Measurements from ENCODE around the gene COL9A3.
A peak's percentile ranks its signal among the peaks of the same experiment; 100 is the strongest.
"Not testable (repeated sequence)": the region's sequence is repeated elsewhere in the genome, so short reads cannot be mapped to it uniquely, and the experiment has no call there.

The COL9A3 gene

GRCh38 chr20:62856931-62857619 lies 40.2 kb downstream of the COL9A3 start:
- DNase-seq (ENCODE audit: low spot score): no peak

GRCh38 chr20:62858058-62858830 lies 41.4 kb downstream of the COL9A3 start:
- DNase-seq (ENCODE audit: low spot score): no peak

DNA sequence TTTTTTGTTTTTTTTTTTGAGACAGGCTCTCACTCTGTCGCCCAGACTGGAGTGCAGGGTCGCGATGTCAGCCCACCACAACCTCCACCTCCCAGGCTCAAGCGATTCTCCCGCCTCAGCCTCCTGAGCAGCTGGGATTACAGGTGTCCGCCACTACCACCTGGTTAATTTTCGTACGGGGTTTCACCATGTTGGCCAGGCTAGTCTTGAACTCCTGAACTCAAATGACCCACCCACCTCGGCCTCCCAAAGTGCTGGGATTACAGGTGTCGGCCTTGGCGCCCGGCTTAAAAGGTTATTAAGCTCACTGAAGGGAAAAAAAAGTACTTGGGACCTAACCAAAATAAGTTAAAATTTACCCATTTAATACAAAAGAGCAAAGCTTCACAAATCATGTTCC lies 42.9 kb downstream of the COL9A3 start:
- DNase-seq (ENCODE audit: low spot score): no peak

DNA sequence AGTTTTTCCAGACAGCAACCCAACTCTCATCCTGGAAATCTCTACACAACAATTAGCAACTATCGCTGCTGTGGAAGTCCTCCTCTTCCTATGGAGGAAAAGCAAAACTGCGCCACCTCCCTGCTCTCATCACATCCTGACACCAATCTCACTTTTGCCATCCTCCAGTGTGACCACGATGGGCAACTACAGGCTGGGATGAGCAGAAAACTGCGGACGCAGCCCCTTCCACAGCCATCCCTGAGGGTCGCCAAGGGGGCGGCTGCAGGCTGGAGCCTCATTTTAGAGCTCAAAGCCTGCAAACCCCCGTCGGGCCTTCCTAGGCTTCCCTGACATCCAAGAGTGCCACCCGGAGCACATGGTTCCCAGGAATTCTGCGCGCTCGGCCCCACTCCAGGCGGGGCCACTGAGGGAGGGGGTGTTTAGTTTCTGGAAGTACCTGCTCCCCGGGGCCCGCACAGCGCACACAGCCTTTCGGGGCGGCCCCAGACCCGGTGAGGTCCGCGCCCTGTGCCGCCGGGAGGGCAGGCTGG lies 43.6 kb downstream of the COL9A3 start:
- DNase-seq (ENCODE audit: low spot score): peak; percentile 34

DNA sequence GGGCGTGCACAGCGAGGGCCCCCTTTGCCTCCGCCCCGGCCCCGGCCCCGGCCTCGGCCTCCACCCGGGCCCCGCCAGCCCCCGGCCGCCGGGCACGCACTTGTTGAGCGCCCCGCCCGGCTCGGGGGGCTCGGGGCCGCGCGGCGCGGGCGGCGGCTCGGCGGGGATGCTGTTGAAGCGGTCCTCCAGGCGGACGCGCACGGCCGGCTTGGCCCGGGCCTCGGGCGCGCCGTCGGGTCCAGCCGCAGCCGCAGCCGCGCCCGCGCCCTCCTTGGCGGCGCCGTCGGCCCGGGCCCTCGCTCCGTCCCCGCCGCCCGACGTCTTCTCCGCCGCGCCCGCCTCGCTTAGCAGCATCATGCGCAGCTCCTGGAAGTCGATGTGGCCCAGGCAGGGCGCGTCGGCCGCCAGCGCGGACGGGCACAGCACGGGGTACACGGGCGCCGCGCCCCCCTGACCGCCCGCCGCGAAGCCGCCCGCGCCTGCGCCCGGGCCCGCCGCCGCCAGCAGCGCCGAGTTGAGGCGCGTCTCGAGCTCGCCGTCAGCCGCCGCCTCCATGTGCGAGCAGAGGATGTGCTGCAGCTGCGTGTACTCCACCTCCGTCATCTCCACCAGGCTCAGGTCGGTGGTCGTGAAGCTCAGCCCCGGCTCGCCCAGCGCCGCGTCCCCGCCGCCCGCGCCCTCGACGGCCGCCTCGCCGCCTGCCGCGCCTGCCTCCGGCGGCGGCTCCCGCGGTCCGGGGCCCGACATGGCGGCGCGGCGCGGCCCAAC lies 44.3 kb downstream of the COL9A3 start:
- DNase-seq (ENCODE audit: low spot score): peak; percentile 16

GRCh38 chr20:62861726-62862336 lies 45.0 kb downstream of the COL9A3 start, which contains the start of gene TCFL5:
Gene TCFL5 (minus strand): TSS chr20:62861822. CDS start chr20:62861670, 152 bp downstream.
- DNase-seq (ENCODE audit: low spot score): peak; percentile 76

- DNase-seq (ENCODE audit: low spot score): no peak
Observed at GRCh38 chr20:62864207-62864606, 47.4 kb downstream of the COL9A3 start.

DNA sequence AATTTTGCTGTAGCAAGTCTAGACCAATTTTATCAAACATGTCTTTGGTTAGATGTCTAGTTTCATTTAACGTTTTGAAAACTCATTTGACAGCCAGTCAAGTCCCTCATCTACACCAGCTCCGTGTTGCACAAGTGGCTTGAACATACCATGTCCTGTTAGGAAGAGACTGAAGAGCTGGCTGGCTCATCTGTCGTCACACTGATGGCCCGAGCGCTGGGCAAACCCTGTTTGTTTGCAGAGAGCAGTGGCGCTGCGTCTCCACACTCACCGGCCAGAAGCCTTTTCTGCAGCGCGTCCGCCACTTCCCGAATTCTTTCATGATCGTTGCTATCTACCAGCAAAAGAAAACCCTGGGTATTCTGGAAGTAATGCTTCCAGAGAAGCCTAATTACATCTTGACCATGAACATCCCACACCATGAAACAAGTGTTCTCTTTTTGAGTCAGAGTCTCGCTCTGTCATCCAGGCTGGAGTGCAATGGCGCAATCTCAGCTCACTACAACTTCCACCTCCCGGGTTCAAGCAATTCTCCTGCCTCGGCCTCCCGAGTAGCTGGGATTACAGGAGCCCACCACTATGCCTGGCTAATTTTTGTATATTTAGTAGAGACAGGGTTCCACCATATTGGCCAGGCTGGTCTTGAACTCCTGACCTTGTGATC lies 55.5 kb downstream of the COL9A3 start:
- DNase-seq (ENCODE audit: low spot score): no peak

DNA sequence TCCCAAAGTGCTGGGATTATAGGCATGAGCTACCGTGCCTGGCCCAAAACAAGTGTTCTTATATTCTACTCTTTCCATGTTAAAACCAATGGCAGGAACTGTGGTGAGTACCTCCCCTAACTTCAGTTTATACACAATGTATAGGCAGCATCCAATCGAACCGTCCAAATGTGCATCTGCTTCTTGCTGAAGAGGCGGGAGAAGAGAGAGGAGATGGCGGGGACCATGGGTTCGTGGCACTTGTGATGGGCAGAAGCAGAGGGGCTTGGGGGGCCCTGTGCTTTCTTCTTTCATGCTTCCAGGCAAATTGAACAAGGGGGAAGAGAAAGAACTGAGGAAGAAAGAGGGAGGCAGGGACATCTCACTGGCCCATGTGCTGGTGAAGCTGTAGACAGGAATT lies 56.0 kb downstream of the COL9A3 start:
- DNase-seq (ENCODE audit: low spot score): no peak

- DNase-seq (ENCODE audit: low spot score): no peak
Observed at GRCh38 chr20:62873280-62873679, 56.4 kb downstream of the COL9A3 start.

DNA sequence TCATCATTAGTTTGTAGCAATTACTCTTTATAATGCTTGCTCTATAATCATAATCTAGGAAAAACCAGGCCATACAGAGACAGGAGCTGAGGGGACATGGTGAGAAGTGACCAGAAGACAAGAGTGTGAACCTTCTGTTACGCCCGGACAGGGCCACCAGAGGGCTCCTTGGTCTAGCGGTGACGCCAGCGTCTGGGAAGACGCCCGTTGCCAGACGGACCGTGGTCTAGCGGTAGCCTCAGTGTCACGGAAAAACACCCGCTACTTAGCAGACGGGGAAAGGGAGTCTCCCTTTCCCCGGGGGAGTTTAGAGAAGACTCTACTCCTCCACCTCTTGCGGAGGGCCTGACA lies 56.8 kb downstream of the COL9A3 start:
- DNase-seq (ENCODE audit: low spot score): not testable (repeated sequence)

DNA sequence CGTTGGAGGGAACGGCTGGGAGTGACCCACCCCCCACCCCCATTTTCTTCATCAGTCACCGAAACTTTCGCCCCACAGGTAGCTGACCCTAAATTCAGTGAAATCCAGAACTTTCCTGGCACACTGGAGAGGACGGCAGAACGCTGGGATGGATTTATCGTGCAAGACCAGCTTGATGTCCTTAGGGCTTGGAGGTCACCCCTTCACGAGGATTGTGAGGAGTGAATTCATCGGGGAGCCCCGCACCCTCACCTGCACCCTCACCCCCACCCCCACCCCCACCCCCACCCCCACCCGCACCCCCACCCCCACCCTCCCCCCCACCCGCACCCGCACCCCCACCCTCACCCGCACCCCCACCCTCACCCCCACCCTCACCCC lies 58.1 kb downstream of the COL9A3 start:
- no peak for DNase-seq (ENCODE audit: low spot score)

DNA sequence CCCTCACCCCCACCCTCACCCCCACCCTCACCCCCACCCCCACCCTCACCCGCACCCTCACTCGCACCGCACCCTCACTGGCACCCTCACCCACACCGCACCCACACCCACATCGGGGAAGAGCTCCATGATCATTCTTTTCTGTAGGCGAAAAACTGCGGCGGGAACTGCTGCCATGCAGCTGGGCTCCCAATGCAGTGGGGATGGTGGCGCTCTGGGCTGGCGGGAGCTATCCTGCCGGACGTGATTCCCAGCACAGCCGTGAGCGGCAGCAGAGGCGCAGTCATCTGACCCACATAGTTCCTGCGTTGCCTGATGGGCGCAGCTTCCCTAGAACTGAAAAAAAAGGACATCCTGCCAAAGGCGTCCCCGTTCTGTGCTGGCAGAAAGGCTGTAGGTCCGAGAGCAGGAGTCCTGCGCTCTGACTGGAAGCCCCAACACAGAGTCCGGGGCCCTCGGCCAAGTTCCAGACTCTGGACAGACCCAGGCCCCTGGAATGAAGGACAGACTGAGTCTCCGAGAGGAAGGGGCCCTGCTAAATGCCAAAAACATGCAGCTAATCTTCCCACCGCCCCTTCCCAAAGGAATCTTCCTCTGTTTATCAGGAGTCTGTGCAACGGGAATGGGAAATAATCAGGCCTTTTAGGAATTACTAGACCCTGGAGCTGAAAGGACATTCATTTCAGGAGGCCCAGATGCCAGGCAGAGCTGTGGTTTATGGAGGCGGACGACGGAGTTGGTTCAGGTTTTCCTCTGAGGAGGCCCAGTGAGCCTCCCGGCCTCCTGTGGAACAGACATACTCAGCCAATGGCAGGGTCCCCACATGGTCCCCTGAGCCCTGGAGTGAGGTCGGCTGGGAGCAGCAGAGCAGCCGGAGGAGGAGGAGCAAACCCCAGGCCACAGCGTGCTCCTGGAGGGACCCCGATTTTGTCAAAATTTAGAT lies 58.8 kb downstream of the COL9A3 start:
- peak; percentile 90 for DNase-seq (ENCODE audit: low spot score)

DNA sequence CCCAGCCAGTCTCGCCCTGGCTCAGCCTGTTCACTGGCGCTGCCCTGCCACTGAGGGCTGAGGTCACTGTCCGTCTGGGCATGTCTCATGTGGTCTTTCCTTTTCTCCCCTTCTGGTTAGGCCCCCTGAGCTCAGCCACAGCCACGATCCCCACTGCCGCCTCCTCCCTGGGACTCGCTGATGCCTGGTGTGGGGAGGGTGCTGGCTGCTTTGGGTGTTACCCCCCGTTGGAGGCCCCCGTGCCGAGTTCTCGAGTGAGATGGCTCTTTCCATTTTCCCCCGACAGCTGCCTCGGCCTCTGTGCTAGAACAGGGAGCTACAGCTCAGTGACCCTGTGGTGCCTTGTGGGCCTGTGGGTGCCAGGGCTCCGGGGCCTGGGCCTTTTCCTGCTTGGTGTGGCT lies 59.7 kb downstream of the COL9A3 start:
- DNase-seq (ENCODE audit: low spot score): no peak

DNA sequence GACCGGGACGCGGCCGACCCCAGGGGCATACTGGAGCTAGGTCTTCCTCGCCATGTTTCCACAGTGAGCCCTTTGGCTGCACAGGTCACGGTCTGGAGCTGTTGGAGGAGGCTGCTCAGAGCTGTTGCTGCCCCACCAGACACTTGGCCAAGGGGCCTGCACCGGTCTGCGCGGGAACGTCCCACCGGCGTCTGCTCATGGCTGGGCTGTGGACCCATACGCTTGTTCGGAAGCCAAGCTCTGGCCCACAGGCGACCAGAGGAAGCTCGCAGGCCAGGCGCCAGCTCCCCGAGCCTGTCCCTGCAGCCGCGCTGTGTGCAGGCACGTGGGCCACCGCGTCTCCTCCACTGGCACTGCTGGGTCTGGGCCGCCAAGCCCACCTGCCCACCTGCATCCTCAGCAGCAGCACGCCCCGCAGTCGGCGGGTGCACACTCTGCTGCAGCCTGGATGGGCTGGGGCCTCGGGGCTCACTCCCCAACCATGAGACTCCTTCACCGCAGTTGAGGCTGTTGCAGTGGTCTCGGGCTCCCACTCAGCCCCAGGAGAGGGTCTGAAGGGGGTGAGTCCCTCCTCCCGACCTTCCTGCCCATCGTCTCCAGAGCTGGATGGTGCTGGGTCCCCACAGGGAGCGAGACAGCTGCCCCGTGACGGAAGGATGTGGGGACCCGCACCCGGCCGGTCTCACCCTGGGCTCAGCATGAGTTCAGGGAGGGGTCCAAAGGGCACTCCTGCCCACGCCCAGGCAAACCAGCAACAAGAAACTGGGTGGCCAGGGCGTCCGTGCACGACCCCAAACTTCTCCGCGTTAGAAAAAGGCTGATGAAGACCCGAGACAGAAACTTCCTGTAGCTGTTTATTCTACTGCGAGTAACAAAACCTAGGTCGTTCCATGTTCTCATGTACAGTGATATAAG lies 60.3 kb downstream of the COL9A3 start:
- DNase-seq (ENCODE audit: low spot score): peak; percentile 38

DNA sequence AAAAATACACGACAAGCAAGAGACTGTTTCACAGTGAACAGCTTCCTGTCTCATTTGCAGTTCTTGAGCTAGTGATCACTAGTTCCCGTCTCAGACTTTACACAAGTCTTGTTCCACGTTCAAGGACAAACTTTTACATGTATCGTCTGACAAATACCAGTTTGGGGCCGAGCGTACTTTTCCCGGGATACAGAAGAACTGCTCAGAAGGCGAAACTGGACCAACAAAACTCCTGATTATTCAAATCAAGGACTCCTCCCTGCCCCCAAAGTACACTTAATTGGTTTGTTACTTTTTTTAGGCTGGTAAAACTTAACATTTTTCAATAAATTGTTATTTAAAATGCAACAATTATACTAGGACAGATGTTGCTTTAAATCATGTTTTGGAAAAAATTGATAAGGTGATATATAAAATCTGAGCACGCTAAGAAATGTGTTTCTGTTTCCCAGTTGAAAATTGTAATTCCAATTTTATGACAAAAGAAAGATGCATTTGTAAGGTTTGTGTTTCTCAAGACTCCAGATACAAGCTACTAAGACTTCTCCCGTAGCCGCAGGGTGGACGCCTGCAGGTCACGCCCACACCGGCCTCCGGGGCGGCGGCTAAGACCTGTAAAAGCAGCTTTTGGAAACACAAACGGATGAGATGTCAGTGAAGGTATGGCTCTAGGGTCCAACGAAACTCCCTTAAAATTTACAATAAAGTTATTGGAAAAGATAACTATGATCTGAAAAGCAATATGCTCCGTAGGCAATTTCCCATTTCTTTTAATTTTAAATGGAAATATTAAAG lies 61.6 kb downstream of the COL9A3 start:
- DNase-seq (ENCODE audit: low spot score): no peak

- DNase-seq (ENCODE audit: low spot score): no peak
Observed at GRCh38 chr20:62879275-62880146, 62.7 kb downstream of the COL9A3 start.

Data from kidney capillary endothelial cell (primary cell).